SH-SY5Y (cell line): Measurements from ENCODE around the gene SLC16A13.

Experiments
- GATA2 ChIP-seq: IDR thresholded peaks from 2 replicates; pipeline ENCODE4 v1.6.1; 2011; ENCODE audit warnings: mild to moderate bottlenecking, low read depth, low read length
- GATA3 ChIP-seq: IDR thresholded peaks from 2 replicates; pipeline ENCODE4 v1.6.1; 2011; ENCODE audit warnings: low read depth, mild to moderate bottlenecking, low read length, moderate library complexity

GRCh38 chr17:7084088-7084487, 48.3 kb downstream of the SLC16A13 start:
- TF ChIP-seq GATA2 (no peak), GATA3 (no peak)
